HepG2 (cell line): ENCODE measurements around the gene SEMA3C. TPM values are rescaled to one million over a fixed set of nuclear protein-coding genes. Genes with fewer than 3 reads are reported as not detected.

Source experiments
- ATAC-seq: fragments of 200-7000 bp; cut with Tn5 transposase; 3 replicates; pipeline ENCODE4 v1.9.1; 2020; ENCODE audit warnings: mild to moderate bottlenecking, moderate library complexity
- BruUV-seq: library from RNA; stranded (reverse); fragments of 400-500 nt; replicated peaks from 2 replicates; lab custom pipeline; 2021; lab: Mats Ljungman, UMichigan
- CTCF ChIA-PET: fragments of 300-600 bp; formaldehyde crosslinking; extraction: SDS; loops from one replicate; lab custom pipeline; 2021; ENCODE audit warnings: low total read pairs, inconsistent platforms, low intra/inter-chr PET ratio; lab: Yijun Ruan, JAX
- POLR2A ChIA-PET: fragments of 350-600 bp; sonication (Branson Sonifier 250); formaldehyde crosslinking; loops from one replicate; lab custom pipeline; 2020; ENCODE audit warnings: antibody characterized with exemption, inconsistent platforms; lab: Yijun Ruan, JAX
- DNase-seq: peaks from one replicate; pipeline ENCODE4 v3.0.0-alpha.2; 2015; ENCODE audit warnings: low spot score
- FAIRE-seq: peaks from 3 replicates; lab custom pipeline; 2011; peaks lifted over from hg19 to GRCh38; lab: Jason Lieb, UNC
- H2AFZ ChIP-seq: one replicate; pipeline ENCODE4 v1.6.1; 2011; ENCODE audit warnings: low read length, inconsistent platforms
- H3K27ac ChIP-seq: fragments of 300-600 bp; 3 replicates; pipeline ENCODE4 v1.8.0; 2011; ENCODE audit warnings: mixed run types, mild to moderate bottlenecking, mixed read lengths, low read length, inconsistent platforms; ENCODE audit not compliant: insufficient read depth; ENCODE audit errors: extremely low read length
- H3K27me3 ChIP-seq, 2 experiments: fragments of 200-600 bp in 1 of 2; 2 replicates in 1 of 2; 3 replicates in 1 of 2; pipeline versions ENCODE4 v1.6.0 to v1.8.0; 2011; ENCODE audit warnings: low read length in 2 of 2, mild to moderate bottlenecking in 2 of 2, moderate library complexity in 2 of 2, inconsistent platforms in 1 of 2; ENCODE audit not compliant: insufficient read depth in 2 of 2, control insufficient read depth in 1 of 2
- H3K36me3 ChIP-seq, 2 experiments: fragments of 200-600 bp in 1 of 2; replicated peaks in 1 of 2; 2 replicates in 1 of 2; 3 replicates in 1 of 2; pipeline versions ENCODE4 v1.5.1 to v1.8.0; 2011; ENCODE audit warnings: low read length in 2 of 2, inconsistent platforms in 1 of 2; ENCODE audit not compliant: insufficient read depth in 2 of 2, control insufficient read depth in 1 of 2
- H3K4me1 ChIP-seq: 2 replicates; pipeline ENCODE4 v1.5.1; 2012; ENCODE audit warnings: low read length, inconsistent platforms; ENCODE audit not compliant: insufficient read depth
- H3K4me2 ChIP-seq: 2 replicates; pipeline ENCODE4 v1.6.0; 2011; ENCODE audit warnings: low read depth, low read length, inconsistent platforms
- H3K4me3 ChIP-seq, 3 experiments: fragments of 200-600 bp in 1 of 3; sonication (generic), shearing (Covaris generic) in 1 of 3; replicated peaks in 1 of 3; 2 replicates each; pipeline ENCODE4 v1.5.1; 2011 to 2016; ENCODE audit warnings: low read length in 3 of 3, inconsistent platforms in 2 of 3, low read depth in 2 of 3, mild to moderate bottlenecking in 2 of 3, control low read depth in 1 of 3, mixed read lengths in 1 of 3; ENCODE audit not compliant: insufficient read depth in 1 of 3
- H3K79me2 ChIP-seq: one replicate; pipeline ENCODE4 v1.6.1; 2011; ENCODE audit warnings: low read length, inconsistent platforms; ENCODE audit not compliant: insufficient read depth
- H3K9ac ChIP-seq: 2 replicates; pipeline ENCODE4 v1.6.0; 2011; ENCODE audit warnings: mild to moderate bottlenecking, low read depth, low read length, inconsistent platforms; ENCODE audit not compliant: insufficient read depth
- H3K9me3 ChIP-seq: 2 replicates; pipeline ENCODE4 v1.5.1; 2012; ENCODE audit warnings: mild to moderate bottlenecking, low read length
- H4K20me1 ChIP-seq: 2 replicates; pipeline ENCODE4 v1.6.0; 2011; ENCODE audit warnings: inconsistent platforms, mild to moderate bottlenecking, low read length, moderate library complexity; ENCODE audit not compliant: insufficient read depth
- ATF6 ChIP-seq: sonication (generic); formaldehyde crosslinking; conservative IDR thresholded peaks from 2 replicates; pipeline ENCODE4 v1.4.0; 2020; ENCODE audit warnings: missing genetic modification reagents
- CCDC6 ChIP-seq: sonication (generic); formaldehyde crosslinking; IDR thresholded peaks from 2 replicates; pipeline ENCODE4 v1.8.1; 2022; ENCODE audit warnings: mild to moderate bottlenecking, missing genetic modification reagents, moderate library complexity
- CSRNP2 ChIP-seq: sonication (generic); formaldehyde crosslinking; conservative IDR thresholded peaks from 2 replicates; pipeline ENCODE4 v1.8.0; 2022; ENCODE audit warnings: low read depth, missing genetic modification reagents
- DNMT3B ChIP-seq: conservative IDR thresholded peaks from 2 replicates; pipeline ENCODE4 v1.6.1; 2016; ENCODE audit warnings: missing biosample characterization, control low read depth
- EP300 ChIP-seq, 3 experiments: sonication (generic) in 1 of 3; formaldehyde crosslinking in 1 of 3; IDR thresholded peaks; 2 replicates each; pipeline versions ENCODE4 v1.5.1 to v1.6.1; 2011 to 2020; ENCODE audit warnings: low read depth in 2 of 3, low read length in 2 of 3, borderline replicate concordance in 1 of 3, improper control_type of control experiment in 1 of 3, mild to moderate bottlenecking in 1 of 3, missing genetic modification reagents in 1 of 3, moderate library complexity in 1 of 3
- ETV6 ChIP-seq: sonication (generic); formaldehyde crosslinking; conservative IDR thresholded peaks from 2 replicates; pipeline ENCODE4 v1.4.0; 2020; ENCODE audit warnings: missing genetic modification reagents
- FOSL2 ChIP-seq: sonication (generic); formaldehyde crosslinking; IDR thresholded peaks from 2 replicates; pipeline ENCODE4 v1.4.0; 2020; ENCODE audit warnings: missing genetic modification reagents
- FOXP1 ChIP-seq, 2 experiments: fragments of 450-650 bp in 1 of 2; IDR thresholded peaks; 2 replicates each; pipeline ENCODE4 v1.6.1; 2017 to 2018; ENCODE audit warnings: antibody characterized with exemption in 1 of 2
- HNF4A ChIP-seq: sonication (generic); formaldehyde crosslinking; IDR thresholded peaks from 2 replicates; pipeline ENCODE4 v1.4.0; 2020; ENCODE audit warnings: missing genetic modification reagents
- KLF13 ChIP-seq: sonication (generic); formaldehyde crosslinking; IDR thresholded peaks from 2 replicates; pipeline ENCODE4 v1.4.0; 2020; ENCODE audit warnings: mild to moderate bottlenecking, missing genetic modification reagents
- MED13 ChIP-seq: sonication (generic); formaldehyde crosslinking; IDR thresholded peaks from 2 replicates; pipeline ENCODE4 v1.5.0; 2020; ENCODE audit warnings: missing genetic modification reagents
- TBL1XR1 ChIP-seq: fragments of 150-350 bp; IDR thresholded peaks from 2 replicates; pipeline ENCODE4 v1.6.1; 2014; ENCODE audit warnings: borderline replicate concordance, low read length; ENCODE audit not compliant: partially characterized antibody
- TMF1 ChIP-seq: sonication (generic); formaldehyde crosslinking; IDR thresholded peaks from 2 replicates; pipeline ENCODE4 v1.8.1; 2022; ENCODE audit warnings: low read depth, missing genetic modification reagents
- YEATS2 ChIP-seq: sonication (generic); formaldehyde crosslinking; IDR thresholded peaks from 2 replicates; pipeline ENCODE4 v1.4.0; 2020; ENCODE audit warnings: missing genetic modification reagents, borderline replicate concordance
- ZNF207 ChIP-seq: fragments of 450-650 bp; IDR thresholded peaks from 2 replicates; pipeline ENCODE4 v1.6.1; 2016; ENCODE audit warnings: antibody characterized with exemption, borderline replicate concordance
- ZNF256 ChIP-seq: sonication (generic); formaldehyde crosslinking; conservative IDR thresholded peaks from 2 replicates; pipeline ENCODE4 v1.4.0; 2020; ENCODE audit warnings: missing genetic modification reagents
- ZNF33B ChIP-seq: sonication (generic); formaldehyde crosslinking; IDR thresholded peaks from 2 replicates; pipeline ENCODE4 v1.5.1; 2020; ENCODE audit warnings: mild to moderate bottlenecking, missing genetic modification reagents
- ZNF547 ChIP-seq: sonication (generic); formaldehyde crosslinking; IDR thresholded peaks from 2 replicates; pipeline ENCODE4 v1.5.1; 2020; ENCODE audit warnings: mild to moderate bottlenecking, missing genetic modification reagents
- ZSCAN31 ChIP-seq: sonication (generic); formaldehyde crosslinking; IDR thresholded peaks from 2 replicates; pipeline ENCODE4 v1.5.0; 2020; ENCODE audit warnings: low read depth, mild to moderate bottlenecking, missing genetic modification reagents
- WGBS: methylation state at CpG from one replicate; pipeline ENCODE4 v1.1.6; 2017; ENCODE audit warnings: low lambda C conversion rate; 5-methylcytosine and 5-hydroxymethylcytosine counted together
- in situ Hi-C: cut with HindIII; loops from 2 replicates; pipeline ENCODE4 v1.10.0; 2017; ENCODE audit warnings: low pct_unique_long_range_greater_than_20kb; ENCODE audit not compliant: extremely low pct_ligation_motif_present
- intact Hi-C: fragments of 100-400 bp; cut with micrococcal nuclease; formaldehyde crosslinking; loops from one replicate; pipeline ENCODE4 v1.10.0; 2022; ENCODE audit not compliant: unreplicated experiment
- polyA plus RNA-seq, 8 experiments: library from polyadenylated mRNA; depleted of rRNA in 3 of 8; stranded (reverse) in 7 of 8; unstranded in 1 of 8; fragments of >200 nt; fragmentation: Illumina TruSeq in 4 of 8; extraction: Trizol in 4 of 8; gene quantifications; 2 replicates each; pipeline versions ENCODE4 v1.2.1 to v1.2.3, GENCODE V29; 2011 to 2016; ENCODE audit warnings: low read depth in 4 of 8, missing spikeins in 1 of 8, mixed read lengths in 1 of 8; ENCODE audit not compliant: insufficient read depth in 1 of 8
- total RNA-seq, 5 experiments: library from RNA; depleted of rRNA; stranded (reverse); fragments of >200 nt; fragmentation: Illumina TruSeq; extraction: Trizol; gene quantifications; 2 replicates each; pipeline ENCODE4 v1.2.3, GENCODE V29; 2016; ENCODE audit warnings: low read depth in 1 of 5
- TF ChIP-seq, protein P1 (sequence below): sonication (generic); formaldehyde crosslinking; IDR thresholded peaks from 2 replicates; pipeline ENCODE4 v1.5.0; 2020; ENCODE audit warnings: missing genetic modification reagents, mild to moderate bottlenecking, borderline replicate concordance

The SEMA3C gene
- total and polyA plus RNA-seq, 2 of the 13 experiments (the other 11 are each of a cell fraction or from before 2014, with no cell fraction given) = 0.05 to 0.13 TPM

- no peak for TF ChIP-seq CCDC6 (CRISPR knock-in tag)
These were observed 207.3 kb downstream of the SEMA3C start (continued) for GRCh38 chr7:80711531-80711930.

DNA sequence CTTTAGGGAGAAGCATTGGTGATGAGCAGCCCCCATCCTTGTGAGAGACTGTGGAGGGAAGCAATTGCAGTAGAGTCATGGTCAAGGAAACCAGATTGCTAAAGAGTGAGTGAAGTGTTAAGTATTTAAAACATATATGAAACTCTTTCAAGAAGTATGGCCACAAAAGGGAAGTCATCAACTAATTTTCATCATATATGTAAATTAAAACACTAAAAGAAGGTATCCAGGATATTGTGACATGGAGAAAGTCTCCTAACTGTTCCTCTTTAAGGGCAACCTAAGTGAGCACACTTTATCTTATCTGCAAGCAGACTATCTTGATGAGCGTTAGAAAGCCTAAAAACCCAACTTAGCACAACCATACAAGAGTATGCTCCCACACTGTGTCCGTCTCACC is 210.7 kb downstream of the SEMA3C start:
- BruUV-seq = no TSS peak
- Histone ChIP-seq H3K4me3 (no peak overlapping the region), H3K27me3 (no peaks in the 10 kb centered on the region), H4K20me1 (no peaks in the 10 kb centered on the region), H3K4me1 (no peaks in the 10 kb centered on the region), H3K4me2 (no peak overlapping the region), H3K79me2 (no peaks in the 10 kb centered on the region), H3K9ac (no peak overlapping the region), H2AFZ (no peak overlapping the region)
- ChIA-PET CTCF (no interaction called here), POLR2A (no interaction called here)
- 0% methylated on average over 2 of the region's 2 CpGs for WGBS
- intact Hi-C loops = no loop called here
- DNase-seq = no peak
- FAIRE-seq = no peak
- no peak for ATAC-seq
- TF ChIP-seq ETV6 (CRISPR knock-in tag) (no peak), ATF6 (CRISPR knock-in tag) (no peak), ZNF547 (CRISPR knock-in tag) (no peak), CCDC6 (CRISPR knock-in tag) (no peak), ZNF256 (CRISPR knock-in tag) (no peak), ZNF33B (CRISPR knock-in tag) (no peak), MED13 (CRISPR knock-in tag) (no peak), DNMT3B (CRISPR knock-in tag) (no peak), FOXP1 (IDR thresholded peaks at IDR 0.05) (no peak), FOXP1 (CRISPR knock-in tag; IDR thresholded peaks at IDR 0.05) (no peak), TBL1XR1 (no peak), EP300 (IDR thresholded peaks at IDR 0.05; ENCODE audit: low read depth in 2 of 2, low read length in 2 of 2) (no peak), EP300 (CRISPR knock-in tag; IDR thresholded peaks at IDR 0.05; ENCODE audit: borderline replicate concordance) (no peak), TMF1 (CRISPR knock-in tag) (no peak), KLF13 (CRISPR knock-in tag) (no peak), YEATS2 (CRISPR knock-in tag) (no peak), ZSCAN31 (CRISPR knock-in tag) (no peak), ZNF207 (no peak), CSRNP2 (no peak), FOSL2 (CRISPR knock-in tag) (no peak), HNF4A (CRISPR knock-in tag) (no peak)
- TF ChIP-seq, protein P1, sequence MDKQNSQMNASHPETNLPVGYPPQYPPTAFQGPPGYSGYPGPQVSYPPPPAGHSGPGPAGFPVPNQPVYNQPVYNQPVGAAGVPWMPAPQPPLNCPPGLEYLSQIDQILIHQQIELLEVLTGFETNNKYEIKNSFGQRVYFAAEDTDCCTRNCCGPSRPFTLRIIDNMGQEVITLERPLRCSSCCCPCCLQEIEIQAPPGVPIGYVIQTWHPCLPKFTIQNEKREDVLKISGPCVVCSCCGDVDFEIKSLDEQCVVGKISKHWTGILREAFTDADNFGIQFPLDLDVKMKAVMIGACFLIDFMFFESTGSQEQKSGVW = no peak
- TF ChIP-seq, all 625 proteins: peak for 0
- Histone ChIP-seq H3K36me3 (no peaks in the 10 kb centered on the region), H3K27ac (no peak overlapping the region), H3K9me3 (no peaks in the 10 kb centered on the region)
- in situ Hi-C loops = loop anchor here (10.0 kb wide), 1 partner anchor 547 kb away; no protein-coding TSS in a partner anchor
